Astrocyte of the spinal cord (primary cell): ENCODE results near the gene HAUS3.
"Not testable (repeated sequence)": the region's sequence is repeated elsewhere in the genome, so short reads cannot be mapped to it uniquely, and the experiment has no call there.

ENCODE experiments used
- DNase-seq: peaks from one replicate; pipeline ENCODE4 v3.0.0; 2011; ENCODE audit warnings: low read depth, low spot score
- H3K4me3 ChIP-seq: 2 replicates; pipeline ENCODE4 v1.5.1; 2011; ENCODE audit warnings: low read depth, mild to moderate bottlenecking, low read length, moderate library complexity
- in situ Hi-C: cut with HindIII; loops from 2 replicates; pipeline ENCODE4 v1.10.0; 2017; ENCODE audit warnings: low sequenced_read_pairs
- TF ChIP-seq, protein P1 (sequence below): IDR thresholded peaks from 2 replicates; pipeline ENCODE4 v1.5.1; 2012; ENCODE audit warnings: low read depth, mild to moderate bottlenecking, low read length, inconsistent platforms

HAUS3 gene

DNA sequence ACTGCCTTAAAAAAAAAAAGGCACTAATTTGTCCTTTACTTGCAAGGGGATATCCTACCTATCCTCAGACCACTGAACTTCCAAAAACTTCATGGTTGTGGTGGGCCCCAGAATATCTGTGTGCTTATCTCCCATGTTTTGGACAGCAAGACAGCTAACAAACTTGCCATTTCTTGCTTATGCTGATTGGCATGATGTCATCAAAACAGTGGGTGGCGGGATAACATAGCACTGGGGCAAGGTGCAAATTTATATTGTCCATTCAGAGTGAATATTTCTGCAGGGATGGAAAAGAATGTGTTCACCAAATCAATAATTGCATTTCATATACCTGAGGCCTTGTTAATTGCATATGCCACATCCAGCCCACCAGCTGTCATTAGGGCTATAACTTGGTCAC lies 23.5 kb downstream of the HAUS3 start:
- TF ChIP-seq, protein P1, sequence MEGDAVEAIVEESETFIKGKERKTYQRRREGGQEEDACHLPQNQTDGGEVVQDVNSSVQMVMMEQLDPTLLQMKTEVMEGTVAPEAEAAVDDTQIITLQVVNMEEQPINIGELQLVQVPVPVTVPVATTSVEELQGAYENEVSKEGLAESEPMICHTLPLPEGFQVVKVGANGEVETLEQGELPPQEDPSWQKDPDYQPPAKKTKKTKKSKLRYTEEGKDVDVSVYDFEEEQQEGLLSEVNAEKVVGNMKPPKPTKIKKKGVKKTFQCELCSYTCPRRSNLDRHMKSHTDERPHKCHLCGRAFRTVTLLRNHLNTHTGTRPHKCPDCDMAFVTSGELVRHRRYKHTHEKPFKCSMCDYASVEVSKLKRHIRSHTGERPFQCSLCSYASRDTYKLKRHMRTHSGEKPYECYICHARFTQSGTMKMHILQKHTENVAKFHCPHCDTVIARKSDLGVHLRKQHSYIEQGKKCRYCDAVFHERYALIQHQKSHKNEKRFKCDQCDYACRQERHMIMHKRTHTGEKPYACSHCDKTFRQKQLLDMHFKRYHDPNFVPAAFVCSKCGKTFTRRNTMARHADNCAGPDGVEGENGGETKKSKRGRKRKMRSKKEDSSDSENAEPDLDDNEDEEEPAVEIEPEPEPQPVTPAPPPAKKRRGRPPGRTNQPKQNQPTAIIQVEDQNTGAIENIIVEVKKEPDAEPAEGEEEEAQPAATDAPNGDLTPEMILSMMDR, result no peak
- H3K4me3 ChIP-seq, result no peak overlapping the region
- no peak for DNase-seq
- in situ Hi-C loops, result no loop called here

DNA sequence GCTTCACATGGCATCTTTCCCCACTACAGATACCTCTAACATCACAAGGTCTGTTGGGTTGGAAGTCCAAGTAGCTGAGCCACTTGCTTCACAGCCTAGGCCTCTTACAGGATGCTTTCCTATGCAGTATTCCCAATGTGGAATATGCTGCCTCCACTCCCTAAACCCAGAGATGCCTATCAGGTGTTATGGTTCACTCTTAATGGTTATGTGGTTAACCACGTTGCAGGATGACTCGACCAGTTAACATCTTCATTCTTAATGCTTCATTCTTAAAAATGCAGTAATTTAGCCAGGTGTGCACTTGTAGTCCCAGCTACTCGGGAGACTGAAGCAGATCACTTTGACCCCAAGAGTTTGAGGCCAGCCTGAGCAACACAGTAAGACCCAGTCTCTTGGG lies 24.2 kb downstream of the HAUS3 start:
- H3K4me3 ChIP-seq, result no peak overlapping the region
- DNase-seq, result peak; percentile 40
- in situ Hi-C loops, result no loop called here
- TF ChIP-seq, protein P1, result no peak

DNA sequence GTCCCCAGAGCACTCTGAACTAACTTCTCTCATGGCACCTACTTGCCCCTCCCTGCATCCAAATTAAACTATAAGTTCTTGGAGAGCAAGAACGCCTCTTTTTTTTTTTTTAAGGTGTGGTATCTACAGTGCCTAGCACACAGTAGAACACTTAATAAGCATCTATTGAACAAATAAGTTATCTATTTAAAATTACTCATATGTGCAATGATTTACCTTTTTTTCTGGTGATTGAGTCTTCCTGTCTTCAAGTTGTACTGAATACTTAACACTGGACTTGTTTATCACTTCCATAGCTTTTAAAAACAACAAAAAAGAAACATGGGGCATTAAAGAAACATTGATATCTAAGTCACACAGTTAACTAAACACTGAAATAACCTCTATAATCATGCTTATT lies 29.1 kb downstream of the HAUS3 start:
- H3K4me3 ChIP-seq, result no peak overlapping the region
- in situ Hi-C loops, result no loop called here
- no peak for DNase-seq
- TF ChIP-seq, protein P1, result no peak

DNA sequence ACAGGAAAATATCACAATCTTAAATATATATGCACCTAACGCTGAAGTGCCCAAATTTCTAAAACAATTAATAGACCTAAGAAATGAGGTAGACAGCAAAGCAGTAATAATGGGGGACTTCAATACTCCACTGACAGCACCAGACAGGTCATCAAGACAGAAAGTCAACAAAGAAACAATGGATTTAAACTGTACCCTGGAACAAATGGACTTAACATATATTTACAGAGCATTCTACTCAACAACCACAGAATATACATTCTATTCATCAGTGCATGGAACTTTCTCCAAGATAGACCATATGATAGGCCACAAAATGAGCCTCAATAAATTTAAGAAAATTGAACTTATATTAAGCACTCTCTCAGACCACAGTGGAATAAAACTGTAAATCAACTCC lies 39.1 kb downstream of the HAUS3 start:
- H3K4me3 ChIP-seq, in situ Hi-C loops, DNase-seq: not testable (repeated sequence)

DNA sequence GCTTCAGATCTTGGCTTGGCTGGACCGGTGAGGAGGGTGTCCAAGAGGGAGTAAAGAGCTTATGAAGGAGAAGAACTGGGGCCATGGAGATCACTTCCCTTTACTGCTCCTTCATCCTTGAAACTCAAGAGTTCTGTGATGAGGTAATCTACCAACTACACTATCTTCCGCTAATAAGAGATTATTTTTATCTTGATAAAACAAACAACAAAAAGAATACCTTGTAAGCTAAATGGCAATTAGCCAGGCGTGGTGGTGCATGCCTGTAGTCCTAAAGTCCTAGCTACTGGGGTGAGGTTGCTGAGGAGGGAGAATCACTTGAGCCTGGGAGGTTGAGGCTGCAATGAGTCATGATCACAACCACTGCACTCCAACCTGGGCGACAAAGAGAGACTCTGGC lies 47.4 kb downstream of the HAUS3 start:
- in situ Hi-C loops, result no loop called here
- no peak for DNase-seq
- no peak overlapping the region for H3K4me3 ChIP-seq
- TF ChIP-seq, protein P1, result no peak

DNA sequence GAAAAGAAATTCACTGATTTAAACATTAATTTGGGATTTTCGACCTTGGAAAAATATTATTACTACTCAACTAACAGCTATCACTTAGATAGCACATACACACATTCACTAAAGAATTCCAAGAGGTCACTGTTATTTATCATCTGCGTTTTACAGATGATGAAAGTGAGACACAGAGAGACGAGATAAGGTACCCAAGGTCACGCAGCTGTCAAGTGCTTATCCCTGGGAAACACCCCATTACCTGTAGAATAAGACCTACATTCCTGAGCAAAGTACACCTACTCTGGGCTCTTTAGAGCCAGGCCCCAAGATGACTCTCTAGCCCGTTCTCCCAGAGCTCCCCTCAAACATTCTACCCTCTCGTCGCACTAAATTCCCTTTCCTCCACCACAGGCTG lies 48.6 kb downstream of the HAUS3 start:
- TF ChIP-seq, protein P1, result no peak
- no peak for DNase-seq
- in situ Hi-C loops, result no loop called here
- no peak overlapping the region for H3K4me3 ChIP-seq

DNA sequence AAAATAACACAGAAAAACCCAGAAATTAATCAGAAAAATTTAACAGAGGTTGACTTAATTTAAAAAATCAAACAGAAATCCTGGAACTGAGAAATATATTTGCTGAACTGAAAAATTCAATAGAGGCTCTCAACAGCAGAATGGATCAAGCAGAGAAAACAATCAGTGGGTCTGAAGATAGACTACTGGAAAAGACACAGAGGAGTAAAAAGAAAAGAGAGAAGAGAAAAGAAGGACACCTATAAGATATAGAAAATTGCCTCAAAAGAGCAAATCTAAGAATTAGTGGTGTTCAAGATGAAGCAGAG lies 55.1 kb downstream of the HAUS3 start:
- no peak for DNase-seq
- in situ Hi-C loops, result no loop called here
- TF ChIP-seq, protein P1, result no peak
- H3K4me3 ChIP-seq, result no peak overlapping the region
